IMR-90 (cell line): ENCODE measurements around the gene AOPEP. TPM values are rescaled to one million over a fixed set of nuclear protein-coding genes. Genes with fewer than 3 reads are reported as not detected.

ENCODE experiments used
- ATAC-seq: fragments of 200-7000 bp; cut with Tn5 transposase; 2 replicates; pipeline ENCODE4 v1.9.1; 2020; ENCODE audit warnings: low read depth, mild to moderate bottlenecking, moderate library complexity
- BruUV-seq: library from RNA; stranded (reverse); fragments of 400-500 nt; replicated peaks from 2 replicates; lab custom pipeline; 2021; lab: Mats Ljungman, UMichigan
- CTCF ChIA-PET: fragments of 300-600 bp; formaldehyde crosslinking; extraction: SDS; loops from one replicate; lab custom pipeline; 2021; ENCODE audit warnings: antibody characterized with exemption; lab: Yijun Ruan, JAX
- POLR2A ChIA-PET: fragments of 300-600 bp; sonication (Branson Sonifier 250); formaldehyde crosslinking; loops from one replicate; lab custom pipeline; 2022; ENCODE audit warnings: antibody characterized with exemption; ENCODE audit not compliant: unreplicated experiment; lab: Charles Lee
- DNase-seq: peaks from one replicate; pipeline ENCODE4 v3.0.0; 2013
- H2AFZ ChIP-seq: replicated peaks from 2 replicates; pipeline ENCODE3; 2013; ENCODE audit warnings: low read length, mild to moderate bottlenecking; ENCODE audit not compliant: poor library complexity
- H2AK5ac ChIP-seq: 2 replicates; pipeline ENCODE4 v1.6.1; 2013; ENCODE audit warnings: low read depth, low read length, inconsistent platforms
- H2AK9ac ChIP-seq: replicated peaks from 2 replicates; pipeline ENCODE3; 2013; ENCODE audit warnings: mild to moderate bottlenecking, low read depth, low read length, moderate library complexity; ENCODE audit not compliant: poor library complexity
- H2BK120ac ChIP-seq: 2 replicates; pipeline ENCODE4 v1.6.1; 2013; ENCODE audit warnings: low read depth, low read length, inconsistent platforms
- H2BK15ac ChIP-seq: 3 replicates; pipeline ENCODE4 v1.6.1; 2013; ENCODE audit warnings: low read depth, low read length, inconsistent platforms
- H2BK20ac ChIP-seq: 2 replicates; pipeline ENCODE4 v1.6.1; 2013; ENCODE audit warnings: low read depth, mild to moderate bottlenecking, inconsistent platforms, low read length, moderate library complexity
- H2BK5ac ChIP-seq: 2 replicates; pipeline ENCODE4 v1.6.1; 2013; ENCODE audit warnings: mild to moderate bottlenecking, low read depth, low read length, inconsistent platforms; ENCODE audit not compliant: poor library complexity, severe bottlenecking
- H3K14ac ChIP-seq: replicated peaks from 2 replicates; pipeline ENCODE4 v1.6.1; 2013; ENCODE audit warnings: low read depth, low read length, inconsistent platforms
- H3K18ac ChIP-seq: 2 replicates; pipeline ENCODE4 v1.6.1; 2013; ENCODE audit warnings: low read depth, low read length, control low read depth
- H3K23ac ChIP-seq: 2 replicates; pipeline ENCODE4 v1.6.1; 2013; ENCODE audit warnings: low read depth, low read length, inconsistent platforms
- H3K27ac ChIP-seq: 2 replicates; pipeline ENCODE4 v1.5.1; 2013; ENCODE audit warnings: mild to moderate bottlenecking, control low read depth, low read length; ENCODE audit not compliant: insufficient read depth
- H3K27me3 ChIP-seq: 2 replicates; pipeline ENCODE4 v1.6.1; 2013; ENCODE audit warnings: low read length; ENCODE audit not compliant: control insufficient read depth, insufficient read depth
- H3K36me3 ChIP-seq: 2 replicates; pipeline ENCODE4 v1.6.1; 2013; ENCODE audit warnings: low read length, mixed read lengths; ENCODE audit not compliant: control insufficient read depth, insufficient read depth
- H3K4ac ChIP-seq: 2 replicates; pipeline ENCODE4 v1.6.1; 2013; ENCODE audit warnings: low read depth, low read length, inconsistent platforms
- H3K4me1 ChIP-seq: 2 replicates; pipeline ENCODE4 v1.6.1; 2013; ENCODE audit warnings: low read length, mixed read lengths; ENCODE audit not compliant: control insufficient read depth, insufficient read depth
- H3K4me2 ChIP-seq: 2 replicates; pipeline ENCODE4 v1.6.1; 2013; ENCODE audit warnings: low read depth, mild to moderate bottlenecking, control low read depth, low read length, moderate library complexity
- H3K4me3 ChIP-seq: 2 replicates; pipeline ENCODE4 v1.5.1; 2013; ENCODE audit warnings: low read depth, mild to moderate bottlenecking, control low read depth, low read length, moderate library complexity; ENCODE audit not compliant: insufficient read depth
- H3K56ac ChIP-seq: 2 replicates; pipeline ENCODE4 v1.6.1; 2013; ENCODE audit warnings: low read length, inconsistent platforms; ENCODE audit not compliant: insufficient read depth; ENCODE audit errors: extremely low read depth
- H3K79me1 ChIP-seq, 2 experiments: 2 replicates each; pipeline ENCODE4 v1.6.1; 2013; ENCODE audit warnings: low read length in 2 of 2, inconsistent platforms in 1 of 2, low read depth in 1 of 2
- H3K9ac ChIP-seq: 2 replicates; pipeline ENCODE4 v1.6.1; 2013; ENCODE audit warnings: low read depth, low read length, control low read depth
- H3K9me1 ChIP-seq: 2 replicates; pipeline ENCODE4 v1.6.1; 2013; ENCODE audit warnings: low read length, inconsistent platforms; ENCODE audit not compliant: insufficient read depth
- H3K9me3 ChIP-seq: 2 replicates; pipeline ENCODE4 v1.6.1; 2013; ENCODE audit warnings: low read length; ENCODE audit not compliant: control insufficient read depth, insufficient read depth
- H4K20me1 ChIP-seq: 2 replicates; pipeline ENCODE4 v1.6.1; 2013; ENCODE audit warnings: low read length, inconsistent platforms; ENCODE audit not compliant: insufficient read depth
- H4K5ac ChIP-seq: 2 replicates; pipeline ENCODE4 v1.6.1; 2013; ENCODE audit warnings: mild to moderate bottlenecking, low read depth, low read length, control low read depth
- H4K8ac ChIP-seq, 2 experiments: 2 replicates each; pipeline ENCODE4 v1.6.1; 2013; ENCODE audit warnings: low read depth in 2 of 2, low read length in 2 of 2, control low read depth in 1 of 2, inconsistent platforms in 1 of 2
- H4K91ac ChIP-seq: 2 replicates; pipeline ENCODE4 v1.6.1; 2013; ENCODE audit warnings: low read depth, low read length, inconsistent platforms; ENCODE audit not compliant: insufficient read depth
- BHLHE40 ChIP-seq: fragments of 150-350 bp; IDR thresholded peaks from 2 replicates; pipeline ENCODE4 v1.6.1; 2016; ENCODE audit warnings: mild to moderate bottlenecking, low read depth, low read length
- CEBPB ChIP-seq: IDR thresholded peaks from 2 replicates; pipeline ENCODE4 v1.6.1; 2012; ENCODE audit warnings: low read depth, low read length, improper control_type of control experiment
- CHD1 ChIP-seq: IDR thresholded peaks from 2 replicates; pipeline ENCODE4 v1.6.1; 2012; ENCODE audit warnings: low read depth, low read length, improper control_type of control experiment
- CTCF ChIP-seq: conservative IDR thresholded peaks from 2 replicates; pipeline ENCODE4 v1.5.1; 2012; ENCODE audit warnings: mild to moderate bottlenecking, low read depth, low read length, improper control_type of control experiment
- ELK1 ChIP-seq: fragments of 150-350 bp; IDR thresholded peaks from 2 replicates; pipeline ENCODE4 v1.6.1; 2016; ENCODE audit warnings: low read depth, mild to moderate bottlenecking, low read length, moderate library complexity, borderline replicate concordance
- FOS ChIP-seq: fragments of 150-350 bp; IDR thresholded peaks from 2 replicates; pipeline ENCODE4 v1.6.1; 2016; ENCODE audit warnings: low read depth, low read length
- MAFK ChIP-seq: IDR thresholded peaks from 2 replicates; pipeline ENCODE4 v1.6.1; 2012; ENCODE audit warnings: low read depth, low read length, improper control_type of control experiment
- MAZ ChIP-seq: IDR thresholded peaks from 2 replicates; pipeline ENCODE4 v1.6.1; 2012; ENCODE audit warnings: low read depth, mild to moderate bottlenecking, low read length, improper control_type of control experiment, moderate library complexity, borderline replicate concordance
- MXI1 ChIP-seq: IDR thresholded peaks from 2 replicates; pipeline ENCODE4 v1.6.1; 2012; ENCODE audit warnings: low read depth, mild to moderate bottlenecking, low read length, moderate library complexity, borderline replicate concordance
- NFE2L2 ChIP-seq: fragments of 150-350 bp; IDR thresholded peaks from 2 replicates; pipeline ENCODE4 v1.6.1; 2016; ENCODE audit warnings: low read depth, mild to moderate bottlenecking, low read length
- POLR2A ChIP-seq: IDR thresholded peaks from 2 replicates; pipeline ENCODE4 v1.6.1; 2012; ENCODE audit warnings: mild to moderate bottlenecking, low read depth, low read length
- RAD21 ChIP-seq: IDR thresholded peaks from 2 replicates; pipeline ENCODE4 v1.6.1; 2012; ENCODE audit warnings: low read length, improper control_type of control experiment
- RCOR1 ChIP-seq: IDR thresholded peaks from 2 replicates; pipeline ENCODE4 v1.6.1; 2012; ENCODE audit warnings: mild to moderate bottlenecking, low read length, improper control_type of control experiment; ENCODE audit not compliant: insufficient replicate concordance
- RFX5 ChIP-seq: IDR thresholded peaks from 2 replicates; pipeline ENCODE4 v1.8.0; 2012; ENCODE audit warnings: low read depth, mild to moderate bottlenecking, low read length, moderate library complexity
- SMC3 ChIP-seq: fragments of 150-350 bp; IDR thresholded peaks from 2 replicates; pipeline ENCODE4 v1.6.1; 2016; ENCODE audit warnings: low read depth, mild to moderate bottlenecking, antibody characterized with exemption, low read length, moderate library complexity
- USF2 ChIP-seq: fragments of 150-350 bp; IDR thresholded peaks from 2 replicates; pipeline ENCODE4 v1.6.1; 2017; ENCODE audit warnings: mild to moderate bottlenecking, antibody characterized with exemption, low read length, low read depth
- WGBS, 2 experiments: methylation state at CpG; one replicate each; pipeline versions ENCODE4 v1.1.5 to v1.1.7; 2013; ENCODE audit warnings: missing lambda C conversion rate in 2 of 2; ENCODE audit not compliant: insufficient read length in 1 of 2; ENCODE audit errors: extremely low coverage in 2 of 2; 5-methylcytosine and 5-hydroxymethylcytosine counted together
- dilution Hi-C: fragments of 300-500 bp; cut with HindIII; formaldehyde crosslinking; loops from one replicate; pipeline ENCODE4 v1.14.3; 2018; ENCODE audit warnings: low sequenced_read_pairs; ENCODE audit not compliant: unreplicated experiment
- in situ Hi-C: fragments of 300-500 bp; cut with MboI; formaldehyde crosslinking; loops from 3 replicates; pipeline ENCODE4 v1.14.3; 2019; ENCODE audit warnings: low sequenced_read_pairs, inconsistent platforms, mixed read lengths
- intact Hi-C: fragments of 100-400 bp; cut with micrococcal nuclease; formaldehyde crosslinking; loops from 2 replicates; pipeline ENCODE4 v1.10.0; 2022
- polyA plus RNA-seq, 3 experiments: library from polyadenylated mRNA; depleted of rRNA; stranded (reverse); fragments of >200 nt; gene quantifications; 2 replicates each; pipeline ENCODE4 v1.2.3, GENCODE V29; 2012; ENCODE audit warnings: low replicate concordance in 1 of 3
- total RNA-seq: library from RNA; depleted of rRNA; stranded (reverse); fragments of >200 nt; gene quantifications from 2 replicates; pipeline ENCODE4 v1.2.3, GENCODE V29; 2012

The AOPEP gene
- total and polyA plus RNA-seq, 2 of the 4 experiments (the other 2 are of a cell fraction) = 34.9 to 38.7 TPM

- ATAC-seq (no peak), DNase-seq (no peak)
- no peak overlapping the region for H2AFZ ChIP-seq
- no peak overlapping the region for H3K23ac ChIP-seq
- H3K79me1 ChIP-seq = peaks cover 0 to 4% of the 10 kb centered on the region in 2 experiments; a peak in 1 of 4 replicates
- BruUV-seq = no TSS peak
- H3K4me2 ChIP-seq = no peak overlapping the region
- no peak overlapping the region for H4K91ac ChIP-seq
- no peak overlapping the region for H3K9ac ChIP-seq
- H2BK15ac ChIP-seq = no peak overlapping the region
- no peaks in the 10 kb centered on the region for H3K27me3 ChIP-seq
- no peak overlapping the region for H4K8ac ChIP-seq
- H2BK120ac ChIP-seq = no peak overlapping the region
- no peak overlapping the region for H3K4ac ChIP-seq
- no peak overlapping the region for H3K4me3 ChIP-seq
- no peak overlapping the region for H3K18ac ChIP-seq
- ChIA-PET CTCF (no interaction called here), POLR2A (no interaction called here)
- H3K9me1 ChIP-seq = peaks cover 8% of the 10 kb centered on the region
- WGBS, 2 experiments = 100% methylated on average over 1 of the region's 5 CpGs; no CpG with 5 or more reads in 1 of the 2 experiments
- no peak overlapping the region for H3K14ac ChIP-seq
- no peaks in the 10 kb centered on the region for H3K9me3 ChIP-seq
- no peak overlapping the region for H2AK5ac ChIP-seq
- H3K56ac ChIP-seq = no peak overlapping the region
- H4K5ac ChIP-seq = no peak overlapping the region
- H2BK5ac ChIP-seq = no peak overlapping the region
- peaks cover 15% of the 10 kb centered on the region for H3K4me1 ChIP-seq
- dilution Hi-C loops (no loop called here), in situ Hi-C loops (no loop called here), intact Hi-C loops (no loop called here)
- TF ChIP-seq CTCF (no peak), CHD1 (no peak), MAZ (no peak), RAD21 (no peak), ELK1 (no peak), MAFK (no peak), RFX5 (no peak), CEBPB (no peak), RCOR1 (no peak), MXI1 (no peak), NFE2L2 (no peak), BHLHE40 (no peak), POLR2A (no peak), USF2 (no peak), FOS (no peak), SMC3 (no peak)
- no peaks in the 10 kb centered on the region for H4K20me1 ChIP-seq
- no peak overlapping the region for H2AK9ac ChIP-seq
- no peak overlapping the region for H3K27ac ChIP-seq
- H3K36me3 ChIP-seq = no peaks in the 10 kb centered on the region
- H2BK20ac ChIP-seq = no peak overlapping the region
These were observed 250.9 kb downstream of the AOPEP start for GRCh38 chr9:94977416-94977815.
